SKM-1 treated with dmso at 0.1 percent for 144 hours (cell line): ENCODE results near the gene CFAP97D2.
"Not testable (repeated sequence)": the region's sequence is repeated elsewhere in the genome, so short reads cannot be mapped to it uniquely, and the experiment has no call there.

Source experiments
- DNase-seq: peaks from one replicate; lab custom pipeline; 2025; ENCODE audit not compliant: unreplicated experiment; lab: John Stamatoyannopoulos, UW

CFAP97D2 gene

DNA sequence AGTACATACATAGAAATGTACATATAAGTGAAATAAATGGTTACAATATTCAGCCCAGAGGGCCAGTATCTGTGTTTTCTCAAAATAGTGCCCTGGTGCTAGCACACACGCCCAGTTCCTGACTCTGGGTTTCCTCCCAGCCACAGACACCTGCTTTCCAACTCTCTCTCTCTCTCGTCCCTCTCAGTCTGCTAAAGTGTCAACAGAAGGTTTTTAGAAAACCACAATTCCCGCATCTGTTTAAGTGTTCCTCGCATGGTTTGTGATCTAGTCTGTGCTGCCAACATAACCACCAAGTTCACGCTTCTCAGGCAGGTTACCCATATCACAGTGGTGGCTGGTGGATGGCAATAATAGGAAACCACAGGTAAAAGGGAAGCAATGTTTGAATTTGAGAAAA is 84.5 kb downstream of the CFAP97D2 start:
- no peak for DNase-seq

DNA sequence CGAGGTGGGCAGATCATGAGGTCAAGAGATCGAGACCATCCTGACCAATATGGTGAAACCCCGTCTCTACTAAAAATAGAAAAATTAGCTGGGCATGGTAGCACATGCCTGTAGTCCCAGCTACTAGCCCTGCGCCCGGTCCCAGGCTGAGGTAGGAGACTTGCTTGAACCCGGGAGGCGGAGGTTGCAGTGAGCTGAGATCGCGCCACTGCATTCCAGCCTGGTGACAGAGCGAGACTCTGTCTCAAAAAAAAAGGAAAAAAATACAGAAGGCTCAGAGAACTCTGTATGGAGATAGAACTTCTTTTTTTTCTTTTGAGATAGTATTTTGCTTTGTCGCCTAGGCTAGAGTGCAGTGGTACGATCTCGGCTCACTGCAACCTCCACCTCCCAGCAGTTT is 85.3 kb downstream of the CFAP97D2 start:
- not testable (repeated sequence) for DNase-seq

DNA sequence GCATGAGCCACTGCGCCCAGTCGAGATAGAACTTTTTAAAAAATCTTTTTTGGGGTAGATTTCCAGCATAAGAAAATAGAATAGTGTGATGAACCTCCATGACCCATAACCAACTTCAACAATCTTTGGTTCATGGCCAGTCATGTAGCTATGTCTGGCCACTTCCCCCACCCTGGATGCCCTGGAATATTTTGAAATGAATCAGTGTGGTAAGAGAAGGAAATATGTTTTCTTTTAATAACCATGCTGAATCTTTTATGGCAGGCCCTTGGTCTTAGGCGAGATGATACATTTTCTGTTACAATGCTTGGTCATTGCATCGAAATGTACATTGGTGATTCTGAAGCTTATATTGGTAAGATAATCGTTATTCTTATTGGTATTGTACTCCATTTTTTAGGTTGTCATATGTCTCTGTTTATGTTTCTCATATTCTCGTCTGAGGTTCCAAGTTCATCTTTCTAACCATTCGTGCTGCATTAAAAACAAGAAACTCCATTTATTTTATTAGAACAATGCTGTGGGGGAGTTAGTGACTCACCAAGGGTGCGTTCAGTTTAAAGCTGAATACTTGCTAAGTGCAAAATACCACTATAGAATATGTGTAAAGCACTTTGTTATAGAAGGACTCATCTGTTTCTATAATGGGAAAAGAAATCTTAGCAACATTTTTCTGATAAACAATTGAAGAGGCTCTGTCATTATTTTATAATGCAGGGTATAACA is 86.0 kb downstream of the CFAP97D2 start:
- no peak for DNase-seq

DNA sequence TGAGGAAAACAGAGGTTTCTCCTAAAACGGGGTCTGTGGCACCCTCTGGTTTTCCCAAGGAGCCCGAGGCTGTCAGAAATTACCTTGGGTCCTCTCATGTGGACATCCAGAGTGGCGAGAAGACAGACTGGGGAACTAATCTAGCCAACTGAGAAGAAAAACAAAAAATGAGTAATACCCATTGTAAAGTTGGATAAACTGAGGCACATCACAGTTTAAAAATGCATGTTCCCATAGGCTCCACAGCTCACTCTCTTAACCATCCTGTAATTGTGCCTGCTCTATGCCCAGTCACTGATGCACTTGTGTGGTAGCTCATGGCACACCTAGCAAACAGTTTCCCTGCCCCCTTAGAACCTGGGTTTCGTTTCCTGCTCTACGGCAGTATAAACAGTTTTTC is 87.2 kb downstream of the CFAP97D2 start:
- no peak for DNase-seq

GRCh38 chr13:114268344-114269280 is 89.6 kb downstream of the CFAP97D2 start:
- DNase-seq = no peak

DNA sequence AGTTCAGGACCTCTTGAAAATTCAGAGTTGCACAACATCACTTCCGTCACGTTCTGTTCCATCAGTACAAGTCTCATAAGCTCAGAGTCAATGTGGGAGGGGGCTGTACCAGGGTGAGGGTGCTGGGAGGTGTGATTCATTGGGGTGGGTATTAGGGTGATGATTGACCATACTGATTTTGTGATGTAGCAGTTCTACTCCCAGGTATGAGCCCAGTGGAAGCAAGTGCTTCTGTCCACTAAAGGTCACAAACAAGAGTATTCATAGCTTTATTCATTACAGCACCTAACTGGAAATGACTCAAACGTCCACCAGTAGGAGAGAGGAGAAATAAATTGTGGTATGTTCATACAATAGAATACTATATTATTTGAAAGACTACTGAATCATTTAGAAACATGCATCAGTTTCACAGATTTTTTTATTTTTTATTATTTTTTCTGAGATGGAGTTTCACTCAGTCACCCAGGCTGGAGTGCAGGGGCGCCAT is 90.3 kb downstream of the CFAP97D2 start:
- no peak for DNase-seq
